Neuron (in vitro differentiated cells): Measurements from ENCODE around the gene MT3.

Experiments
- H2AFZ ChIP-seq: one replicate; pipeline ENCODE4 v1.6.1; 2013; ENCODE audit warnings: low read depth, mild to moderate bottlenecking, inconsistent platforms, low read length, moderate library complexity
- H3K27me3 ChIP-seq: one replicate; pipeline ENCODE4 v1.6.1; 2013; ENCODE audit warnings: low read length; ENCODE audit not compliant: insufficient read depth
- H3K36me3 ChIP-seq: one replicate; pipeline ENCODE4 v1.6.1; 2013; ENCODE audit warnings: low read length; ENCODE audit not compliant: insufficient read depth
- H3K4me1 ChIP-seq: one replicate; pipeline ENCODE4 v1.6.1; 2013; ENCODE audit warnings: low read length; ENCODE audit not compliant: insufficient read depth
- H3K4me3 ChIP-seq: 2 replicates; pipeline ENCODE4 v1.5.1; 2013; ENCODE audit warnings: mild to moderate bottlenecking, low read length, moderate library complexity
- H3K9me3 ChIP-seq: one replicate; pipeline ENCODE4 v1.6.1; 2013; ENCODE audit warnings: low read length

MT3 gene

DNA sequence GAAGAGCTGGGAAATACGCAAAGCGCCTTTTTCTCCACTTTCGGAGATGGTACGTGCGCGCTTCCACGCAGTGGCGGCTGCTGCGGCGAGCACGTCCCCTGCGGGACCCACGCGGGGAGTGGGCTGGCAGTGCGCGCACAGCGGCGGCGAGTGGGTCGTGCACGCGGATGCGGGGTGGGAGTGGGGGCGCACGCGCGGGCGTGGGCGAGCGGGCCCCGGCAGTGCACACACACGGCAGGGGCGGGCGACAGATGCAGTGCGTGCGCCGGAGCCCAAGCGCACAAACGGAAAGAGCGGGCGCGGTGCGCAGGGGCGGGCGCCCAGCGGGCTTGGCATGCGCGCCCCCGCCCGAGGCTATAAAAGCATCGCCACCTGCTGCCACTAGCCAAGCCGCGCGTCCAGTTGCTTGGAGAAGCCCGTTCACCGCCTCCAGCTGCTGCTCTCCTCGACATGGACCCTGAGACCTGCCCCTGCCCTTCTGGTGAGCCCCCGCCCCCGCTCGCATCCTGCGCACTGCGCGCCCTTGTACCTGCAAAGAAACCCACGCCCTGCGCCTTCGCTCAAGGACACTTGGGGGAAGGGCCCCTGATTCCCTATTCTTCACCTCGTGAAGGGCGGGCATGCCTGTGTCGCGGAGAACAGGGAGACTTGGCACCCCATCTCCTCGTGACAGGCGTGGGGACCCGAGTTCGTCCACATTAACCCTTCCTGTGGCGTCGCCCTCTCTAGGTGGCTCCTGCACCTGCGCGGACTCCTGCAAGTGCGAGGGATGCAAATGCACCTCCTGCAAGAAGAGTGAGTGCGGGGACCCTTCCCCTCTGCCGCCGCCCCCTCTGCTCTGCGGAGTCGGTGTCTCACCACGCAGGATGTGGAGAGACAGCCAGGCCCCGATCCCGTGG, at the start of gene MT3:
MT3 (plus strand) TSS at position 388 of the 899 bp plus-strand sequence; CDS start at position 451, 63 bp downstream.
- Histone ChIP-seq H2AFZ (peak within 1 kb of the TSS; percentile 44), H3K9me3 (no peaks in the 10 kb centered on the region), H3K27me3 (peaks cover 47% of the 10 kb centered on the region), H3K36me3 (no peaks in the 10 kb centered on the region), H3K4me3 (peak within 1 kb of the TSS; percentile 36), H3K4me1 (peaks cover 9% of the 10 kb centered on the region)

DNA sequence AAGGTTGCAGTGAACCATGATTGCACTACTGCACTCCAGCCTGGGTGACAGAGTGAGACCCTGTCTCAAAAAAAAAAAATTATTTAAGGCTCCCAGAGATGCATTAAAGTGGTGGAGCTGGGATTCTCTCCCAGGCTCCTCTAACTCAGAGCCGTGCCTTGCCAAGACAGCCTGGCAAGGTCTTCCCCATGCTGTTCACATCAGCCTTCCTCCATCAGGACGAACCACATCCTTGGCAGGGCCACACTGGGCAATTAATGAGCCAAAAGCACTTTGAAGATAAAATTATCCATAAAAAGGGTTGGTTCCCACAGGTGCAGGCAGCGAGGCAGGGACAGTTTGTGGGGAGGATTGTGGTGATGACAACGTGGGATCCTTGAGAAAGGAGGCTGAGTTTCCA, 49.7 kb upstream of the MT3 start:
- Histone ChIP-seq H3K4me1 (no peaks in the 10 kb centered on the region), H3K9me3 (peaks cover 1% of the 10 kb centered on the region), H2AFZ (no peak overlapping the region), H3K4me3 (no peak overlapping the region), H3K27me3 (no peaks in the 10 kb centered on the region), H3K36me3 (no peaks in the 10 kb centered on the region)

DNA sequence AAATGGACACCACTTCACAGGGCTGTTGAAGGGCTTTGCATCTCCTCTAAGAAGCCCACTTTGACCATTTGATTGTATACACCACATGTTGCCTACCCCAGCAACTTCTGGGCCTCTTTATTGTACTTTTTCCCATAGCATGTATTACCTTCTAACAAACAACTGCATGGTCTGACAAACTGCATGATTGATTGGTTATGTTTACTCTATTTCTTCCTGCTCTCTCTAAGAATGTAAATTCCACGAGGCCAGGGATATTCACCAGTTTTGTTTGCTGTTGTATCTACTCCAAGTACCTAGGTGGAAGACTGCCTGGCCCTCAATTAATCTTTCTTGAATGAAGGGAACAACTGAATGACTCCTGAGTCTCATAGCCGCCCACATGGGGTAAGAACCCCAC, 47.3 kb upstream of the MT3 start:
- no peaks in the 10 kb centered on the region for H3K27me3 ChIP-seq
- no peak overlapping the region for H2AFZ ChIP-seq
- no peak overlapping the region for H3K4me3 ChIP-seq
- peaks cover 8% of the 10 kb centered on the region for H3K4me1 ChIP-seq
- H3K36me3 ChIP-seq = no peaks in the 10 kb centered on the region
- peaks cover 1% of the 10 kb centered on the region for H3K9me3 ChIP-seq

DNA sequence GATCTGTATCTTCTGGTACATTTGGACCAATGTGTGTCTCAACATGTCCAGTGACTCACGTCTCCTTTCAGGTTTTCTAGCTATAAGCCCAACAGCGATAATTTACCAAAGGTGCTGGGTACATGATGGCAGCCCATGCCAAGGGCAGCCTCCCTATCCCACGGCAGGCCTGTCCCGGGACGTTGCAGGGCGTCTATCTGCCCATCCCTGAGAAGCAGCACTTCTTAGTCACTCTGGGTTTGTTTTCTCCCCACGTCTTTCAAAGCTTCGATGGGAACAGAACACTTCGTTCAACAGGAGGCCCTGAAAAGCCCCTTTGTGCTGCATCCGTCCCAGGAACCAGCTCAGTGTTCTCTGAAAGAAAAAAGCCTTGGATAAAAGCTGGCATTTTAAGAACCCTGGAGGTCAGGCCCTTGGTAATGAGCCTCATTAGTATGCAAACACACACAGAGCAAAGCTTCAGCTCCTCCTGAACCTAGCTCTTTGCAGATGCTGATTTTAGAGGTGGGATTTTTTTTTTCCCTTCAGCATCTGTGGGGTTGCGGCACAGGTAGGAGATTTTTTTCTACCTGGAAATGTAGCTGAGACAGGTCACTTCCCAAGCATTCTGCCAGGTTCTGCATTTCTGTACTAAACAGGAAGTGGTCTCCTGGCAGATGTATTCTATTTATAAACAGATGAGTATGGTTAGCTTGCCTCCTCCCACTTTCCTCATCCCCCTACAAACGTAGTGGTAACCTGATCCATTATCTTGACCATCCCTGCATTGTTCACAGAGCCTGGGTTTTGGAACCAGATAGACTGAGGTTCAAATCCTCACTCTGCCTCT, 42.0 kb upstream of the MT3 start:
- peak overlapping the region; percentile 14 for H3K4me3 ChIP-seq
- no peaks in the 10 kb centered on the region for H3K9me3 ChIP-seq
- peak overlapping the region; percentile 29 for H2AFZ ChIP-seq
- no peaks in the 10 kb centered on the region for H3K36me3 ChIP-seq
- H3K4me1 ChIP-seq = peaks cover 28% of the 10 kb centered on the region
- no peaks in the 10 kb centered on the region for H3K27me3 ChIP-seq

DNA sequence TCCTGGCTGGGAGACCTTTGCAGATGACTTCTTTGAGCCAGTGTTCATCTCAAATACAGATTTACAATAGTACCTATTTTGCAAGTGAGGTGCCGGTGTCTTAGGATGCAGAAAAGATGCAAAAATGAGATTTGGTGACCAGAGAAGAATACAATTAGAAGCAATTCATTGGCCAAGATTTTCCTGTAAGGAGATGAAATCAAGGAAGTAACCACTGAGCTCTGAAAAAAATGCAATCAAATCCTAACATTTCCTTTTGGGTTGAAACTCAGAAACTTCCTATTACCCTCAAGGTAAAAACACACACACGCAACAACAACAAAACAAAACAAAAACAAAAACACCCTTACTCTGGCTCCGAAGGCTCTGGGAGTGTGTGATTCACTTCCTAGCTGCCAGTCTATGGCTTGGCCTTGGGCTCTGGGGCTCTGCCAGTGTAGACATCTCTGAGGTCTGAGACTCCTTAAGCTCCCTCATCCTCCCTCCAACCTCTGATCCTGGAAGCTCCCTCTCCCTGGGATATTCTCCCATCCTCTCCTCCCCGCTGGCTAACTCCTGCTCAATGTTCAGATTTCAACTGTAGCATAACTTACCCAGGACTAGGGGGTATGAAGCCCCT, 41.3 kb upstream of the MT3 start:
- H3K4me3 ChIP-seq = no peak overlapping the region
- H3K36me3 ChIP-seq = no peaks in the 10 kb centered on the region
- H3K9me3 ChIP-seq = no peaks in the 10 kb centered on the region
- H3K4me1 ChIP-seq = peaks cover 30% of the 10 kb centered on the region
- H3K27me3 ChIP-seq = no peaks in the 10 kb centered on the region
- peak overlapping the region; percentile 29 for H2AFZ ChIP-seq

DNA sequence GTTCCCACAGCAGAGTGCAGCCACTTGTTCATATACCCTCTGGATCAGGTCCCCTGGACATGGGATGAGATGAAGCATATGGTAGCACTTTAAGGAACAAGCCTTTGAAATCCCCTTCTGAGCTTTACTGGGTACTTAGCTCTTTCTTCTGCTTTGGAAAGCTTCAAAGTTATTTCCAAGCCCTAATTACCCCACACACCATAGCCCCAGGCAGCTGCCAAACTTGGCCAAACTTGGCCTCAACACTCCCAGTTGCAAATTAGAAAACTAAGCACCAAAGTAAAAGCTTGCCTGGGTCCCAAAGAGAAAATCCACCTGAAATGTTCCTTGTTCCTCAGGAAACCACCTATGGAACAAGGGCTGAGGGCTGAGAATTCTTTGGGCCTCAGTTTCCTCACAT, 40.2 kb upstream of the MT3 start:
- Histone ChIP-seq H2AFZ (no peak overlapping the region), H3K27me3 (no peaks in the 10 kb centered on the region), H3K4me3 (no peak overlapping the region), H3K36me3 (no peaks in the 10 kb centered on the region), H3K9me3 (no peaks in the 10 kb centered on the region), H3K4me1 (peaks cover 30% of the 10 kb centered on the region)

DNA sequence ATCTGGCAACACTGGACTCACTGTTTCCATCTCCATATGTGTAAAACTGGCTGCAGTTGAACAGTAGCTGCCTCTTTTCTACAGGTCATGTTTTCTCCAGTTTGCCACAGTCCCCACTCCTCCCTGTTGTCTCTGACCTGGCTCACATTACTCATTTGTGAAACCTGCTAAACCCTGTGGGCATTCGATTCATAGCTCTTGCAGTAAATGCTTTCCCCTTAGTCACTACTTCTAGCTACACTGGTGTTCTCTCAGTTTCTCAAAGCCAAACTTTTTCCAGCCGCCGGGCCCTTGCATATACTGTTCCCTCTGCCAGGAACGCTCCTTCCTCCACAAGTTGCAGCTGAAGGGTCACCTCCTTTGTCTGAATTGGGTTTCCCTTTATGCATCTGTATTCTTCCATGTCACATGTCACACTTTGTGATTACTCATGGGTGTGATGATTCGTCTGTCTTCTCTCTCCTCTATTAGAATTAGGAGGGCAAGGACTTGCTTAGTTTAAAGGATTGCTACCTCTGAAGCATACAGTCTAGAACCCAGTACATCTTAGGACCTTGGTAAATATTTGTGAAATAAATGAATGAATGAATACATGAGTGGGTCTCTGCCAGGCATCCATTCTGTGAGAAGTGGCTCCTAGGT, 39.5 kb upstream of the MT3 start:
- Histone ChIP-seq H3K36me3 (no peaks in the 10 kb centered on the region), H3K27me3 (peaks cover 2% of the 10 kb centered on the region), H2AFZ (no peak overlapping the region), H3K9me3 (no peaks in the 10 kb centered on the region), H3K4me3 (no peak overlapping the region), H3K4me1 (peaks cover 30% of the 10 kb centered on the region)

DNA sequence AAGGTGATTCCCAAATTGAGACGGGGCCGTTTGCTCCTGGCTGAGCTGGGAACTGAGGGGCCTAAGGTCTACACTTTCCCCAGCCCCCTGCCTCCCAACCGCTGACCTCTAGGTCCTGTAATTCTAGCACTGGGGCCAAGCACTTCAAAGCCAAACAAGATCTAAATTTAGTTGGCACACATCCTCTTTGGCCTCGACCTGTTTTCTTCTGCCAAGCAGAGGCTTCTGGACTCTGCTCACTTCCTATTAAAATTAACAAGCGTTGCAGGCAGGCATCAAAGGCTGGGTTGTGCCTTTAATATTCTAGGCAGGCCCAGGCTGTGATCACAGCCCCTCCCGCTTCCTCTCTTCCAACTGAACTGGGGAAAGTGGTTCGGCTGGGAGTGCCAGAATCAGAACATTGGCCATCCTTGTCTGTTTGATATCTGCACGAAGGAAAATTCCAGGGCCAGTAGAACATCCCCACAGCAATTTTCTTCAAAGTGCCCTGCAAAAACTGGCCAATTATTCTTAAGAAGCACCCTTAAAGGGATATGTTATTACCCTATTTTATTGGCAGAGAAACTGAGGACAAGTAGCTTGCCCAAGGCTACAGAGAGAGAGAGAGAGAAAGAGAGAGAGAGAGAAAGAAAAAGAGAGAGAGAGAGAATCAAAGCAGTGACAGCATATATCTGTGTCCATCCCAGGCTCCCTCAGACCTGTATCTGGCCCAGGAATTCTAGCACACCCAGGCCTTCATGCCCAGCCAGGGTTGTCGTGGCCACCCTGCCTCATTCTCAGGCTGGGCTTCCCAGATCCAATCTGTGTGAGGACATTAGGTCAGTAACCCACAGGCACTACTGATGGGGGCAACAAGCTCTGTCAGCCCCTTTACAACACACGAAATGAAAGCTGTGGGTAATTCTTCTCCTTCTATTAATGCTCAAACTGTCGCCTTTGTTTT, 37.3 kb upstream of the MT3 start:
- Histone ChIP-seq H3K4me1 (peaks cover 22% of the 10 kb centered on the region), H2AFZ (no peak overlapping the region), H3K4me3 (no peak overlapping the region), H3K36me3 (no peaks in the 10 kb centered on the region), H3K9me3 (no peaks in the 10 kb centered on the region), H3K27me3 (peaks cover 2% of the 10 kb centered on the region)

DNA sequence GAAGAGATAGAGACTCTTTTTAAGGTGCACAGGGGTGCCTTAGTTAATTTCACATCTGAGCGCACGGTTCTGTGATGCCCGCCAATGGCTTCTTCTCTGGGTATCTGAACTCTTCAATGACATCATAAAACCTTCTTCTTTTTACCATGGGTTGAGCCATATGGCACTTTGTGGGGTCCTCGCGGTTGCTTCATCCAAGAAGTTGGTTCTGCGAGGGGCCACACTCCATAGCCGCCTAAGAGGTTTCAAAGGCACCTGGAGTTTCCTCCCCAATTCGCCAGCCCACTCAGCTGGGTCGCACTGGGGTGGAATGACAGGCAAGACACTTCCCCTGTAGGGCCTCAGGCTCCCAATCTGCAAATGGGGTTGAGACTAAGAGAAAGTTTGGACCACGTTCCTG, 34.9 kb upstream of the MT3 start:
- Histone ChIP-seq H2AFZ (no peak overlapping the region), H3K9me3 (no peaks in the 10 kb centered on the region), H3K4me3 (no peak overlapping the region), H3K36me3 (no peaks in the 10 kb centered on the region), H3K27me3 (peaks cover 6% of the 10 kb centered on the region), H3K4me1 (peaks cover 10% of the 10 kb centered on the region)

DNA sequence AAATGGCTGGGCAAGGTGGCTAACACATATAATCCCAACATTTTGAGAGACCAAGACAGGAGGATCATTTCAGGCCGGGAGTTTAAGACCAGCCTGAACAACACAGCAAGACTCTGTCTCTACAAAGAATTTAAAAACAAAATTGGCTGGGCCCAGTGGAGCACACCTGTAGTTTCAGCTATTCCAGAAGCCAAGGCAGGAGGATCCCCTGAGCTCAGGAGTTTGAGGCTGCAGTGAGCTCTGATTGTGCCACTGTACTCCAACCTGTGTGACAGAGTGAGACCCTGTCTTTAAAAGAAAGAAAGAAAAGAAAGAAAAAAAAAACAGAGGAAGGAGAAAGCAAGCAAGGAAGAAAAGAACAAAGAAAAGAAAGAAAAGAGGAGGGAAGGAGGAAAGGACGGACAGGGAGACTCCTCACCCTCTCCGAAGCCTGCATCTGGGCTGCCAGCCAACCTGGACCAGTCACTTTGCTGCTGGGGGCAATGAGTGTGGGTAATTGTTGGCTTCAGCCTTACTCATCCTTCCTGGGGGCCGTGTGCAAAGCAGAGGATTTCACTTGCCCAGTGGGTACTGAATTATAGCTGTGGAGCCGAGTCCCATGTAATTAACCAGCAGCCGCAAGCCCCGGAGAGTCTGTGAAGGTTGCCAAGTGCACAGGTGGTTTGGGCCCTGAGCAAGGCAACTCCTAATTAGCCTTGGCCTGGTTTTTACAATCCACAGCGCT, 31.1 kb upstream of the MT3 start:
- Histone ChIP-seq H2AFZ (no peak overlapping the region), H3K4me1 (no peaks in the 10 kb centered on the region), H3K36me3 (no peaks in the 10 kb centered on the region), H3K4me3 (no peak overlapping the region), H3K27me3 (peaks cover 6% of the 10 kb centered on the region), H3K9me3 (no peaks in the 10 kb centered on the region)

DNA sequence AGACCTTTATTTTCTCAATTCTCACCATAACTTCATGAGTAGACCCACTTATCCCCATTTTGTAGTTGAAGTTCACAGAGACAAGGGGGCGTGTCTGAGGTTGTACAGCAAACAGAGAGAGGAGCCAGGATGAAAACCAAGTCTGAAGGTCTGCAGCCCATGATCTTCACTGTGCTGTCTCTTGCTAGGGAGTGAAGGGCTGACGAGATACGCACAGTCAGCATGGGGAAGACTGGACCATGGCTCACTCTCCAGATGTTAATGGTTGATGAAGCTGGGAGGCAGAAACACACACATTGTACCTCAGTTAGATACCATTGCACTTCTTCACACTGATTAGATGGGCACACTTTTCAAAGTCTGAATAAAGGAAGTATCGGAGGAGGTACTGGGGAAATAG, 30.2 kb upstream of the MT3 start:
- H3K4me3 ChIP-seq = no peak overlapping the region
- peaks cover 6% of the 10 kb centered on the region for H3K27me3 ChIP-seq
- no peak overlapping the region for H2AFZ ChIP-seq
- no peaks in the 10 kb centered on the region for H3K36me3 ChIP-seq
- H3K9me3 ChIP-seq = no peaks in the 10 kb centered on the region
- H3K4me1 ChIP-seq = no peaks in the 10 kb centered on the region
